HG02642 (cell line): ENCODE data around the gene SKAP1.
"Not testable (repeated sequence)": the region's sequence is repeated elsewhere in the genome, so short reads cannot be mapped to it uniquely, and the experiment has no call there.

ENCODE experiments used
- ATAC-seq: cut with Tn5 transposase; IDR thresholded peaks from one replicate; pipeline ENCODE4 v1.9.1; 2021; ENCODE audit warnings: mild to moderate bottlenecking; ENCODE audit not compliant: unreplicated experiment, poor library complexity

SKAP1 gene

GRCh38 chr17:48229936-48230335 lies 200.1 kb downstream of the SKAP1 start:
- no peak for ATAC-seq

- ATAC-seq, result no peak
Observed at GRCh38 chr17:48228720-48229119, 201.3 kb downstream of the SKAP1 start.

GRCh38 chr17:48225725-48226567 lies 204.1 kb downstream of the SKAP1 start:
- no peak for ATAC-seq

GRCh38 chr17:48223945-48224344 lies 206.1 kb downstream of the SKAP1 start:
- ATAC-seq, result no peak

GRCh38 chr17:48219617-48220016 lies 210.4 kb downstream of the SKAP1 start:
- ATAC-seq, result no peak

GRCh38 chr17:48215583-48216139 lies 214.4 kb downstream of the SKAP1 start:
- ATAC-seq, result no peak

- no peak for ATAC-seq
Observed at GRCh38 chr17:48213797-48214196, 216.2 kb downstream of the SKAP1 start.

GRCh38 chr17:48211787-48212186 lies 218.2 kb downstream of the SKAP1 start:
- no peak for ATAC-seq

GRCh38 chr17:48211011-48211410 lies 219.0 kb downstream of the SKAP1 start:
- ATAC-seq, result no peak

- no peak for ATAC-seq
Observed at GRCh38 chr17:48209973-48210372, 220.0 kb downstream of the SKAP1 start.

- no peak for ATAC-seq
Observed at GRCh38 chr17:48207776-48208544, 222.1 kb downstream of the SKAP1 start.

- ATAC-seq, result not testable (repeated sequence)
Observed at GRCh38 chr17:48207036-48207435, 223.0 kb downstream of the SKAP1 start.

GRCh38 chr17:48202959-48203358 lies 227.1 kb downstream of the SKAP1 start:
- no peak for ATAC-seq

GRCh38 chr17:48198950-48199541 lies 231.0 kb downstream of the SKAP1 start:
- no peak for ATAC-seq

GRCh38 chr17:48195910-48196309 lies 234.1 kb downstream of the SKAP1 start:
- ATAC-seq, result no peak

- no peak for ATAC-seq
Observed at GRCh38 chr17:48194097-48194550, 235.9 kb downstream of the SKAP1 start.

GRCh38 chr17:48192321-48192731 lies 237.7 kb downstream of the SKAP1 start:
- ATAC-seq, result no peak

- no peak for ATAC-seq
Observed at GRCh38 chr17:48191362-48191761, 238.7 kb downstream of the SKAP1 start.

- ATAC-seq, result no peak
Observed at GRCh38 chr17:48190871-48191270, 239.1 kb downstream of the SKAP1 start.

GRCh38 chr17:48187872-48188608 lies 242.0 kb downstream of the SKAP1 start:
- ATAC-seq, result no peak
